NCI-H187 treated with DMSO at 0.1 percent for 48 hours (cell line): Measurements from ENCODE around the gene EYA3.
A peak's percentile ranks its signal among the peaks of the same experiment; 100 is the strongest.

Experiments used
- DNase-seq: peaks from one replicate; lab custom pipeline; 2025; lab: John Stamatoyannopoulos, UW

EYA3 gene

DNA sequence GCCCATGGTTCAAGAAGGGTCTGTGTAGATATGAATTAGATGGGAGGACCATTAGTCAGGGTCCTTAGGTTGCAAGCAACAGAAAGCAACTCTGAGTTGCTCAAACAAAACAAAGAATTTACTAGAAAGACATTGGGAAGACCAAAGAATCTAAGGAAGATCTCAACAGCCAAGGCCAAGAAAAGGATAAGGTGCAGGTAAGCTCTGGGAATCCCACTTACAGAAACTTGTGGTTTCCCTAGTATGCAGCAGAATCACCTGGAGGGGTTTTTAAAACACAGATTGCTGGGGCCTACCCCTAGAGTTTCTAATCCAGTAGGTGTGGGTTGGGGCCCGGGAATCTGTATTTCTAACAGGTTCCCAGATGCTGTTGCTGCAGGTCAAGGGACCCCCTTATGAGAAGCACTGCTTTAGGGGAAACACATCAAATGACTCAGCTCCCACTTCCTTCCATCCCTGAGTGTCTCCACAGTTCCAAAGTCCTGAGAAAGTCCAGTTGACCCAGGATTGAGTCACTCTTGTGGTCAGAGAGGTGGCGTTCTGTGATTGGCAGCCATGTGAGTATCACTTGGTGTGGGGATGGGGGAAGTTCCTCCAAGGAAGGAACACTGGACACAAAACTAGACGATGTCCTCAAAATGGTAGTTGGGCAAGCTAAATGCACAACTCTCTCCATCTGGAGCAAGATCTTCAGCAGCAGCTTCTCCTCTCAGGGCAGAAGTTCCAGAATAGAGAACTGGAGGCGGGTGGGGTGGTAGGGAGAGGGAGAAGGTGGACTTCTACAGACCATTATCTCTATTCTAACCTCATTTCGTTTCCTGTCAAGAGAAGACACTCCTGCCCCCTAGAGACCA is 24.2 kb upstream of the EYA3 start:
- DNase-seq, result no peak

DNA sequence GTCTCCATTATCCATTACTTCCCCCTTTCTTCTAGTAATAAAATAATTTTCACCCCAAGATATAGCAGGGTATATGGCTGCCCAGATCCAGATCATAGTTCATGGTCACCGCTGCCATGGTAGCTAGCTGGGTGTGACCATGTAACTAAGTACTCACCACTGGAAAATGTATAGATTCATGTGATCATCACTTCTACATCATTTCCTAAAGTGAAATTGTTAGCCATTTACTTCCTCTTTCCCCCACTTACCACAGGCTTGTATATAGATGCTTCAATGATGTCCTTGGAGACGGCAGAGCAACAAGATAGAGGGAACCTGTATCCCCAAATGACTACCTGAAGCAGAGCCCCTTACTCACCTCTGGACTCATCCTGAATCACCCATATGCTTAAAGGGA is 22.7 kb upstream of the EYA3 start:
- DNase-seq, result no peak

DNA sequence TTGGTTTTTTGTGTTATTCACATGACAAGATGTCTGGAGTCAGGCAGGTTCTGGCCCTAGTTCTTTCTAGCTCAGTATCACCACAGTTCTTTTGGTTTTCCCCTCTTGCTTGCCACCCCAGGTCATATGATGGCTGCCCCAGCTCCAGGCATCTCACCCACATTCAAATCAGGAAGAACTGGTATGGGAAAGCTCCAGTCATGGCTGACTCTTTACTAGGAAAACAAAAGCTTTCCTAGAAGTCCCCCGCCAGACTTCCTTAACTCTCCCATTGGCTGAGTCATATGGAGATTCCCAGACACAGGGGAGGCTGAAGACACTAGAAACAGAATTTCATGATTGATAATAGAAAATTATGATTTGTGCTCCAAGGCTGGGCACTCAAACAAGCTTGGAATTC is 22.1 kb upstream of the EYA3 start:
- DNase-seq, result no peak

DNA sequence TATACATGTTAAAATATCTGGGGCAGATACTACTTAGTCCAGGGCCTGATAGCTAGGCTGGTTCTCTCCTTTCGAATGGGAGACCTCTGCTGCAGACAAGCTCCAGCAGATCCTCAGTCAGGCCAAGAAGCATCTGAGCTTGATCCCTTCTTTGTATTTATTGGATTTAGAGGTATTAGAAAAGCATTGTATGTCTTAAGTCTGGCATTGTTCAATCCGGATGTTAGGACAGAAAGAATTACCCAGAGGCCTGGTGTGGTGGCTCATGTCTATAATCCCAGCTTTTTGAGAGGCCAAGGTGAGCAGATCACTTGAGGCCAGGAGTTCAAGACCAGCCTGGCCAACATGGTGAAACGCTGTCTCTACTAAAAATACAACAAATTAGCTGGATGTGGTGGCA is 21.2 kb upstream of the EYA3 start:
- DNase-seq, result no peak

DNA sequence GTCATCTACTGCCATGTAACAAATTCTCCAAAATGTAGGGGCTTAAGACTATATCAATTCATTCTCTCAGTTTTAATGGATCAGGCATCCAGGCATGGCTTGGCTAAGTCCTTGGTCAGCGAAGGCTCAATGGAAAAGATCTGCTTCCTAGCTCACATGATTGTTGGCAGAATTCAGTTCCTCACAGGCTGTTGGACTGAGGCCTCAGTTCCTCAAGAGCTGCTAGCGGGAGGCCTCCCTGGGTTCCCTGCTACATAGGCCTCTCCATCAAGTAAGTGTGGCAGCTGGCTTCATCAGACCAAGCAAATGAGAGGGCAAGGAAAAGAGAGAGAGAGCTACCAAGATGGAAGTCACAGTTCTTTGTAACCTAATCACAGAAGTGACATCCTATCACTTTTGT is 19.6 kb upstream of the EYA3 start:
- no peak for DNase-seq

DNA sequence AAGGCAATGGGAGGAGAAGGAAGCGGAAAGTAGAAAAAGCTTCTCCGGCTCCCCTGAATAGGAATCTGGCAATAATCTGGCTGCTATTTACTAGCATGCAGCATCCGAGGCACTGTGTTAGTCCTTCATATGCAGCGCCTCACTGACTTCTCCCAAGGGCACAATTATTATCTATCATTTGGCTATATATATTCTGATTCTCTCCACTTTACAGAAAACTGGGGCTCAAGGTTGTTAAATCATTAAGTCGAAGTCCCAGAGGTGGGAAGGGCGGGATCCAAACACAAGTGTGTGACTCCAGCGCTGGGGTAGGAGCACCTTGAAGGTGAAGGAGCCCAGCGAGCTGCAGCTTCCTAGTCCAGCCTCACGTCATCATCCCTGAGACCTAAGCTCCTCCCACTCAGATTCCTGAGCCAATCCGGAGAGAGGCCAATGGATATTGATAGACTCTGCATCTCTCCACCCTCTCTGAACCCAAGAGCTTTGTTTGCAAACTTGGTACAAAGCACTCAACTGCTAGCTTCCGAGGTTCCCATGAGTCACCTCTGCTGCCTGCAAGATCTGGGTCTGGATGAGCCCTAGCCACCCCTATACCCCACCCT is 16.6 kb upstream of the EYA3 start:
- DNase-seq, result peak; percentile 50

DNA sequence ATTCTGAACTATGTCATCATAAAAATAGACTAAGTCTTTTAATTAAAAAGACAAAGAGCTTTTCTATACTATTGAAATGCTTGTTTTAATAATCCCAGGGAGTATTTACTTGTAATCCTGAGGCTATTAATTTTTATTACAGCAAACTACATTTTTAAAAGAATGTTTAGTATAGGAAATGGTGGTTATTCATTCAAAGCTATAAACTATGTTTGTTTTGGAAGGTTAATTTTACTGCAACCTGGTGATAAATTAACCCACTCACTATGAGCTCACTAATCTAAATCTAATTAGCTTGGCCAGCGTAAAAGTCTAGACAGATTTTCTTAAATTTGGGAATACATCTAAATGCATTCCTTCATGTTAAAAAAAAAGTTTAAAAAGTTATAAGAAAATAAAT is 13.8 kb upstream of the EYA3 start:
- no peak for DNase-seq

DNA sequence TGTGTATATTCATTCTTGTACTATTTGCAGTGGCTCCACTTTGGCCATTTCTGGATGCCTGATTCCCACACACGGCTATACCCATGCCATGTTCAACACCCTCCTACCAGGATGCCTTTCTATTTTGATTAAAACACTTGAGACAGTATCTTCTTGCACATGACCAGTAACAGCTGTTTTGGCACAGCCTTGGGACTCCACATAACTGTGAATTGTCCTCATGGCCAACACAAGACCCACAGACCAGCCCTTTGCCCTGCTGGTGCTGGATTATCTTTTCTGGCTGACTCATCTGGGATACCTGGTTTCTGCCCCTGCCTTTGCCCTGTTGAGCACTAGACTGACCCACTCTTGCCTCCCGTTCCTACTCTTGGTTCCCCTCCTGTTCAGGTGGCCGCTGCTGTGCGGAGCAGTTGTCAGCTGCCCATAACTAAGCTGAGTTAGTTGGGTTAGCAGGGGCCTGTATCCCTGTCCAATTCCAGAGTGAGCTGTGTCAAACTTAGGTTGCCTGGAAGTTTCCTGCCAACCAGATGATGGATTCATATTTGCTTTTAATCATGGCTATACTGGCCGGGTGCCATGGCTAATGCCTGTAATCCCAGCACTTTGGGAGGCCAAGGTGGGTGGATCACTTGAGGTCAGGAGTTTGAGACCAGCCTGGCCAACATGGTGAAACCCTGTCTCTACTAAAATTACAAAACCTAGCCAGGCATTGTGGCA is 10.8 kb upstream of the EYA3 start:
- no peak for DNase-seq

DNA sequence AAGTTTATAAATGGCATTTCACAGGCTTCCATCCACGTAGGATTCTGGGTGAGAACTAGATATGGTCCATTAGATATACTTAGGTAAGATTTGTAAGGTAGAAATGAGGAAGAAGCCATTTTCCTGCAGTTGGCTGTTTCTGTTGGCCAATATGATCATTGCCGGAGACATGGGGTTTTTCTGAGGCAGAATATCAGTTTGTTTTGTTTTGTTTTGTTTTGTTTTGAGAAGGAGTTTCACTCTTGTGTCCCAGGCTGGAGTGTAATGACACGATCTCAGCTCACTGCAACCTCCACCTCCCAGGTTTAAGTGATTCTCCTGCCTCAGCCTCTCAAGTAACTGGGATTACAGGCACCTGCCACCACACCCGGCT is 8.7 kb upstream of the EYA3 start:
- DNase-seq, result no peak

DNA sequence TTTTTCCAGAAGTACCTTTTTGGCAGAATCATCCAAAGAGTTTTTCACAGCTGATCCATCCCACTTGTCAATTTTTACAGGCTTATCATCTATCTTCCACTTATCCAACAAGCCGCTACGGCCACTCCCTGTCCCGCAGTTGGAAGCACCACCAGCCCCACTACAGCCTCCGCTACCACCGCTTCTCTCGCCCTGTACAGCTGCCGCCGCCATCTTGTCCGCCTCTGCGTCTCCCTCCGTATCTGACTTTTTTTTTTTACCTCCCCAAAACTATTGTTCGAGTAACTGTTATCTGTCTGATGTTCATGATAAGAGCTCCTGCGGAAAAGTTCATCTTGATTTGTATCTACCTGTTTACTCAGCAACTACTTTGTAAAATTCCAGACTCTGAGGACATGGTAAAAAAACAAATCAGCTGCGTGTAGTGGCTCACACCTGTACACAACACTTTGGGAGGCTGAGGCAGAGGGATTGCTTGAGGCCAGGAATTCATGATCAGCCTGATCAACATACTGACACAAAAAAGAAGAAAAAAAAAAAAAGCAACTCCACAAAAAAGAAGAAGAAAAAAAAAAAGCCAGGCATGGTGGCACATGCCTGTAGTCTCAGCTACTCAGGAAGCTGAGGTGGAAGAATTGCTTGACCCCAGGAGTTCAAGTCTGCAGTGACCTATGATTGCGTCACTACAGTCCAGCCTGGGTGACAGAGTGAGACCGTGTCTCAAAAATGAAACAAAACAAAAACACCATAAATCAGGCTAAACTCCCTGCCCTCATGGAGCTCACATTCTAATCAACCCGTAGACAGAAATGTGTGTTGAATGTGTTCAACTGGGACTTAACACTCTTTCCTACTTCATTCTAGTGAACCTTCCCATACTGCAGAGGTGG is 8.0 kb upstream of the EYA3 start:
- DNase-seq, result no peak

DNA sequence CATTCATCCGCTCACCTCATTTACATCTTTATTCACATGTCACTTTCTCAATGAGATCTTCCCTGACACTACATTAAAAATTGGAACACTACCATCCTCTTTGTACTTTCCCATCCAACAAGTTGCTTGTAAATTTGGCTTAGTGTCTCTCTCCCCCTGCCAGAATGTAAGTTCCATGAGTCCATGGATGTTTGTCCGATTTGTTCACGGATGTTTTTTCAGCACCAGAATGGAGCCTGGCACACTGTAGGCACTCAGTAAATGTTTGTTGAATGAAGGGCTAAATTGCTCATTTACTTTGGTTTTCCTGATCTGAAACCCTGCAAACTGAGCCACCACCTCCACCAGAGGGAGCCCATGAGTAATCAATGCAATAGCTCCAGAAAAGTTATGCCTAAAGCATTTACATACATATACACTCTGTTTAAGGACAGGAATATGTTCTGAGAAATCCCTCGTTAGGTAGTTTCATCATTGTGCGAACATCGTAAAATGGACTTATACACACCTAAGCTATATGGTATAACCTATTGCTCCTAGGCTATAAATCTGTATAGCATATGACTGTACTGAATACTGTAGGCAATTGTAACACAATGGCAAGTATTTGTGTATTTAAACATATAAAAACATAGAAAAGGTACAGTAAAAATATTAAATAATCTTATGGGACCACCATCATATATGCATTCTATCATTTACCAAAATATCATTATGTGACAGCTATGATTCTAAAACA is 2.8 kb upstream of the EYA3 start:
- DNase-seq, result no peak

DNA sequence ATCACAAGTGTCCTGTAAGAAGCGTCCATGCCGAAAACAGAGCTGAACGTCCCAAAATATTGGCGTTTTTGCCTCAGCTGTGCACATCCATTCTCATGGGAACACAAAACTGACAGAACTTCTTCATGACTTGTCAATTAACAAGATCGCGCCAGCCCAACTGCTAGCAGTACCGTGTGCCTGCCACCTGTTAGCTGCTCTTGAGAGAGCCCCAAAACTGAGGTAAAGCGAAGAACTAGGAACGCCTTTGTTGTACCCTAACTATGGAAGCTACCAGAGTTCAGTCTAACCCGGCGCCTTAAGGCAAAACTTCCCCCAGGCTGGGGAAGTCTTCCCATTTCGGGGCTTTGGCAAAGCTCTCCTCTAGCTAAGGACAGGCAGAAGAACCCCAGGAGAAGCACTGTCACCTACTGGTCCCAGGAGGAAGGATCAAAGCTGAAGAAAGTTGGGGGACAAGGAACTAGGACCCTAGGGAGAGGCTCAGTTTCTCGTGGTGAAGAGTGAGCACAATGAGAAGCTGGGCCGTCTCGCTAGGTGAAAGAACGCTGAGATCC is 719 bp downstream of the EYA3 start:
- DNase-seq, result no peak

DNA sequence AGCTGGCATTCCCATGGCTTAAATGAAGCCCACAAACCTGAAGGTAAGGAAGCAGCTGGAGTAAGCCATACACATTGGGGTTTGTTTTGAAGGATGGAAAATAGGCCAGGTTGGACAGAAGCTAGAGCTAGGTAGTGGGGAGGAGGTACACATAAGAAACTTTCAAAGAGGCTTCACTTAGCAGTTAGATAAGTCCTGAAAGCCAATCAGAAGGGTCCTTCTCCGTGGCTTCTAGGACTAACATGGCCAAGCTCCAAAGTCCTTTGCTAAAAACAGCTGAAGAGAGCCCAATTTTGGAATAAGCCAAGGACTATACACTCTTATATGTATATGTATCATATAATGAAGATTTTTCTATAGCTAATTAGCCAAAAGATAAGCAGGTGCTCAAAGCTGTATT is 1.8 kb downstream of the EYA3 start:
- DNase-seq, result no peak

DNA sequence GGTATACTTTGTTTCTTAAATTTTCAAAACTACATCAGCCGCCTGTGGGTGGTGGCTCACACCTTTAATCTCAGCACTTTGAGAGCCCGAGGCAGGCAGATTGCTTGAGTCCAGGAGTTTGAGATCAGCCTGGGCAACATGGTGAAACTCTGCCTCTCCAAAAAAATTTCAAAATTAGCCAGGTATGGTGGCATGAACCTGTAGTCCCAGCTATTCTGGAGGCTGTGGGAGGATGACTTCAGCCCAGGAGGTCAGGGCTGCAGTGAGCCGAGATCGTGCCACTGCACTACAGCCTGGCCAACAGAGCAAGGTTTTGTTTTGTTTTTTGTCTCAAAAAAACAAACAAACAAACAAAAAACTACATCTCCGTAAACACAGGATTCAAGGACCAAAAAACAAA is 3.3 kb downstream of the EYA3 start:
- DNase-seq, result no peak

DNA sequence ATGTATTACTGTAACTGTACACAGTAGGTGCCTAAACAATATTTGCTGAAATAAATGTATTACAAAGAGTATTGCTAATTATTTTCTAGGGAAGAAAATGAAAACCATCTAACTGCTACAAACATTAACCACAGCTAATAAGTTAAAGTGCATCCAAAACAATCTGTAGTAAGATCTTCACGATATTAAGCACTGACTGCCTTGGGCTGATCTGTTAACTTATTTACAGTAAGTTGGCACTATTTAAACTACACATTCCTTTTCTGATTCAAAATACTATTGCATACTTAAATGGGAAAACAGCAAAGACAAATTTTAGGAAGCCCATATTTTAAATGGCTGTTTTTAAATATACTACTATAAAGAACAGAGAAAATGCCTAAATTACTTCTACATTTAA is 4.5 kb downstream of the EYA3 start:
- DNase-seq, result no peak

DNA sequence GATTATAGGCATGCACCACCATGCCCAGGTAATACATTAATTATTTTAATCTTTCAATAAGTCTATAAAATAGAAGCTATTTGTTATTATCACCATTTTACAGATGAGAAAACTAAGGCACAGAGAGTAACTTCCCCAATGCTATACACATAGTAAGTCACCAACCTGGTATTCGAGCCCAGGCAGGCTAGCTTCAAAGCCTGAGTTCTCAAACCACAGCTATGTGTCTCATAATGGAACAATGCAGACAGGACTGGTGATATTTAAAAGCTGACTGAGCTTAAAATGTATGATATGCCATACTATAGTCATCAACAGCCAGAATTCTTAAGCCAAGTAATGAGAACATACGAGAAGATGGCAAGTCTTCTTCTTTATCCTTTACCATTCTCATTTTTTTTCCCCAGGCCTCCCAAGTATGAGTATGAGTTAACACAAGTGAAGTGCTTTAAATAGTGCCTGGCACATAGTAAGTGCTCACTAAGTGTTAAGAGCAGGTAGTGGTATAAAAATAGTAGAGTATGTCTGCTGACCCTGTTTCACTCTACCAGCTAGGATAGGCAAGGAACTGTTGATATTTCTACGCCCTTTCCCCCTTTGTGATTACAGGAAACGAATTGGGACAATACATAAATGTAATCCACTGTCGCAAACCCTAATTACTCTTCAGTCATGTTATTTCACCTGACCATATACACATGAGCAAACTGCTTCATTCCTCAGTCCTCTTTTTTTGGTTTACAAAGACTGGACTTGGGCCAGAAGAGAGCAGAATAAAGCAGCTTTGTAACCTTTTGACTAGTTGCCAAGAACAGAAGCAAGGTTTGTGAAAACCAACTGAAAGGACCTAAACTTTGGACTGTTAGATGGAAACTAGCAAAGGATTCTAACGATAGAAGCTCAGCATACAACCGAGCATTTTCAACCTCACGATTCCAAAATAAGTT is 9.5 kb downstream of the EYA3 start:
- DNase-seq, result no peak

DNA sequence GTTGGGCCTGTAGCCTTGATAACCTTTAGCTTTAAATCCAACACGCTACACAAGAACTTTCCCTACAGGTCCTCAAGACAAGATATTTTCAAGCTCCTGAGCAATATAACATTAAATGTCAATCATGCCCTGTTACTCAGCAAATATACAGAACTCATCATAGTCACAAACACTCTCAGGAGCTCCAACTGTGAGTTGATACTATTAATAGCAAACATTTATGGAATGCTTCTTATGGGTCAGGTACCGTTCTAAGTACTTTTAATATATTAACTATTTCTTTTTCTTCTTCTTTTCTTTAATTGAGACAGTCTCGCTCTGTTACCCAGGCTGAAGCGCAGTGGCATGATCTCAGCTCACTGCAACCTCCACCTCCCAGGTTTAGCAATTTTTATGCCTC is 10.1 kb downstream of the EYA3 start:
- DNase-seq, result no peak

DNA sequence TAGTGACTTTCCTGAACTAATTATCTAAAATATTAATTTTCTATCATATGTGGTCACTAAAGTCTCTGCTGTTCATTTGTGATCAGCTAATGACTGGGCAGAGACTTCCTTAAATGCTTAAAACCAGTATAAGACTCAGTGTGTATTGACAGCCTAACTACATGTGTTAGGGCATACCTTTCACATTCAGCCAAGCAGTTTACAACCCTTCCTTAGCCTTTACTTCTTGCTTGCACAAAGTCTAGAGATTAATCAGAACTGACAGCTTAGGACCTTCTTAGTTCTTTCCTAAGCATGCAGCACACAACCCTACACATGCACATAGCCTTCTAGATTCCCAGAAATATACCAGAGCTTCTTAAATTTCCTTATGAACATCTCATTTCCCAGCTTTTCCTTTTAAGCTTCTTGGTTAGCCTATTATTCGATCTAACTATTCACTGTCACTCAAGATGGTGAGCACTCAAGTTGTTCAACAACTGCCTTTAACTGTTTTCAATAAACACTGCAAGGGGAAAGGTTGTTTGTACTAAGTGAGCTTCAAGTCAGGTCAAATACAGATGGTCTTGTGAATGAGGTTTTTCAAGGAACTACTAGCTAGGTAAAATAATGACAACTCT is 13.4 kb downstream of the EYA3 start:
- DNase-seq, result no peak

DNA sequence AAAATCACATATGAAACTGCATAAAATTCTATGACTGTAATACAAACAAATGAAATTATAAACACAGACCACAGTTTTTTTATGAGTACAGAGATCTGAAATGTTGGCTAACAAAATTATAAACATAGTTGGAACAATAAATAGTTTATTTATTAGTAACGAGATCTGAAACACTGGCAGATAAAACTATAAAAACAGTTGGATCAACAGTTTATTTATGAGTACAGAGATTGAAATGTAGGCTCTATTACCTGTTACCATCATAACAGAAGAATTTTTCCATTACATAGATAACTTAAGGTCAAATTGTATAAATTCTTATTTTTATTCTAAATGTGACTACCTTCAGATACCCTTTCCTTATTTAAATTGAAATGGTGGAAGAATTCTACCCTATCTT is 14.5 kb downstream of the EYA3 start:
- DNase-seq, result no peak

DNA sequence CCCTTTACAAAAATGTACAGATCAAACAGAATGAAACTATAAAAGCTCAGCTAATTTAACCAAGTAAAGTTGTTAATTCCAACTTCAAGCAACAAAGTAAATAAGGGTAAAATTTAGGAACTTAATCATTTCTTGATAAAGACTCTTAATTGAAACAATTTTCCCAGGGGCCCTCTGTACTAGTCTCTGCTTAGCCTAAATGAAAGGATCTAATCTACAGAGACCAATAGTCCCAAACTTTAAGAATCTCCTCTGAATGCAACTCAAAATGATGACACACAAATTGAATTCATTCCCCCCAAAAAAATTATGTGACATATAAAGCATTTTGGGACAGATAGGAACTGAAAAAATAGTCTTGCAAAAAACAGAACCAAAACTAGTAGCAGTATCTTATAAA is 16.6 kb downstream of the EYA3 start:
- DNase-seq, result no peak
